ENCODE data around the gene GSN. TPM values are rescaled to one million over a fixed set of nuclear protein-coding genes. Genes with fewer than 3 reads are reported as not detected.
A peak's percentile ranks its signal among the peaks of the same experiment; 100 is the strongest.

Gene GSN
- 10 to 100 TPM; 57.0 to 77.2 TPM for total RNA-seq
- 64.8 TPM for polyA plus RNA-seq (2013, experiment 1 of 2)
- polyA plus RNA-seq (2013, experiment 2 of 2) = 76.0 TPM
- long read RNA-seq, experiment 1, transcript GSN-204 (17 exons, 2,657 nt) = major isoform, 7 of 39 reads
- long read RNA-seq, experiment 1, partial matches to known transcripts = 22 of 39 reads
- long read RNA-seq, experiment 1, other reads (novel, unspliced or antisense) = 9 of 39 reads
- long read RNA-seq, experiment 2, transcript GSN-204 (17 exons, 2,657 nt) = major isoform, 60 of 269 reads
- long read RNA-seq, experiment 2, partial matches to known transcripts = 39 of 269 reads
- long read RNA-seq, experiment 2, other reads (novel, unspliced or antisense) = 166 of 269 reads
- long read RNA-seq, experiment 3, transcript GSN-203 (19 exons, 2,664 nt) = minor isoform, 8 of 619 reads
- long read RNA-seq, experiment 3, transcript GSN-204 (17 exons, 2,657 nt) = major isoform, 76 of 619 reads
- long read RNA-seq, experiment 3, partial matches to known transcripts = 38 of 619 reads
- long read RNA-seq, experiment 3, other reads (novel, unspliced or antisense) = 492 of 619 reads
- long read RNA-seq, experiment 4, partial matches to known transcripts = 4 of 9 reads
- long read RNA-seq, experiment 4, other reads (novel, unspliced or antisense) = 5 of 9 reads

GRCh38 chr9:121267689-121268597 is at the start of gene GSN:
Gene GSN (plus strand): TSS chr9:121268162. CDS start chr9:121301972, 33,810 bp downstream.
- Histone ChIP-seq H3K27ac (ENCODE audit: low read depth, low read length) (no peak within 1 kb of the TSS), H3K4me3 (ENCODE audit: low read length) (peak within 1 kb of the TSS; percentile 85), H3K4me1 (ENCODE audit: control insufficient read depth, insufficient read depth, low read length) (peaks cover 12% of the 10 kb centered on the region), H3K9me3 (ENCODE audit: control insufficient read depth, low read length) (no peaks in the 10 kb centered on the region), H3K36me3 (ENCODE audit: control insufficient read depth, insufficient read depth, low read length) (no peaks in the 10 kb centered on the region), H3K27me3 (ENCODE audit: control insufficient read depth, insufficient read depth, low read length, poor library complexity, severe bottlenecking) (peaks cover 19% of the 10 kb centered on the region), H3K9ac (ENCODE audit: extremely low read depth, low read length, poor library complexity, severe bottlenecking) (peak within 1 kb of the TSS; percentile 51)
- peak within 1 kb of the TSS; percentile 46 for H3K27ac Mint-ChIP-seq
- TF ChIP-seq CTCF (conservative IDR thresholded peaks at IDR 0.05) = peak; percentile 34
- H3K4me1 Mint-ChIP-seq = peaks cover 23% of the 10 kb centered on the region
- peaks cover 64% of the 10 kb centered on the region for H3K27me3 Mint-ChIP-seq (ENCODE audit: insufficient read depth)
- no peaks in the 10 kb centered on the region for H3K9me3 Mint-ChIP-seq
- no peaks in the 10 kb centered on the region for H3K36me3 Mint-ChIP-seq (ENCODE audit: low read depth)
- DNase-seq = peak; percentile 93
- peak within 1 kb of the TSS; percentile 64 for H3K4me3 Mint-ChIP-seq
- 0 to 2% methylated on average over 3 to 64 of the region's 64 CpGs for WGBS, 2 experiments (ENCODE audit: insufficient coverage in 1 of 2, insufficient read length in 1 of 2)

GRCh38 chr9:121218357-121219027 is 49.5 kb upstream of the GSN start:
- Histone ChIP-seq H3K4me3 (ENCODE audit: low read length) (no peak overlapping the region), H3K36me3 (ENCODE audit: control insufficient read depth, insufficient read depth, low read length) (no peaks in the 10 kb centered on the region), H3K27ac (ENCODE audit: low read depth, low read length) (no peak overlapping the region), H3K9me3 (ENCODE audit: control insufficient read depth, low read length) (no peaks in the 10 kb centered on the region), H3K9ac (ENCODE audit: extremely low read depth, low read length, poor library complexity, severe bottlenecking) (no peak overlapping the region), H3K4me1 (ENCODE audit: control insufficient read depth, insufficient read depth, low read length) (no peaks in the 10 kb centered on the region), H3K27me3 (ENCODE audit: control insufficient read depth, insufficient read depth, low read length, poor library complexity, severe bottlenecking) (no peaks in the 10 kb centered on the region)
- H3K27me3 Mint-ChIP-seq (ENCODE audit: insufficient read depth) = no peaks in the 10 kb centered on the region
- WGBS, 2 experiments (ENCODE audit: insufficient coverage in 1 of 2, insufficient read length in 1 of 2) = 89 to 96% methylated on average over 7 to 8 of the region's 8 CpGs
- no peak for TF ChIP-seq CTCF (conservative IDR thresholded peaks at IDR 0.05)
- no peaks in the 10 kb centered on the region for H3K9me3 Mint-ChIP-seq
- H3K4me3 Mint-ChIP-seq = no peak overlapping the region
- peaks cover 11% of the 10 kb centered on the region for H3K4me1 Mint-ChIP-seq
- DNase-seq = no peak
- H3K27ac Mint-ChIP-seq = no peak overlapping the region
- H3K36me3 Mint-ChIP-seq (ENCODE audit: low read depth) = no peaks in the 10 kb centered on the region

- Histone ChIP-seq H3K9ac (ENCODE audit: extremely low read depth, low read length, poor library complexity, severe bottlenecking) (no peak overlapping the region), H3K4me1 (ENCODE audit: control insufficient read depth, insufficient read depth, low read length) (no peaks in the 10 kb centered on the region), H3K4me3 (ENCODE audit: low read length) (no peak overlapping the region), H3K9me3 (ENCODE audit: control insufficient read depth, low read length) (no peaks in the 10 kb centered on the region), H3K27me3 (ENCODE audit: control insufficient read depth, insufficient read depth, low read length, poor library complexity, severe bottlenecking) (no peaks in the 10 kb centered on the region), H3K36me3 (ENCODE audit: control insufficient read depth, insufficient read depth, low read length) (no peaks in the 10 kb centered on the region), H3K27ac (ENCODE audit: low read depth, low read length) (no peak overlapping the region)
- no peak for TF ChIP-seq CTCF (conservative IDR thresholded peaks at IDR 0.05)
- Mint-ChIP-seq H3K9me3 (no peaks in the 10 kb centered on the region), H3K27me3 (ENCODE audit: insufficient read depth) (no peaks in the 10 kb centered on the region), H3K27ac (no peak overlapping the region), H3K4me1 (peaks cover 11% of the 10 kb centered on the region), H3K36me3 (ENCODE audit: low read depth) (no peaks in the 10 kb centered on the region), H3K4me3 (no peak overlapping the region)
- 89 to 93% methylated on average over 3 of the region's 3 CpGs for WGBS, 2 experiments (ENCODE audit: insufficient coverage in 1 of 2, insufficient read length in 1 of 2)
- DNase-seq = no peak
Measured at GRCh38 chr9:121219530-121219929, 48.4 kb upstream of the GSN start.

Data from endodermal cell (in vitro differentiated cells).